Adrenal gland (tissue), 5 donors: Measurements from ENCODE around the gene CHKA.

Experiments used
- CTCF ChIP-seq, 6 experiments: fragments of 450-650 bp in 4 of 6; fragments of 200-600 bp in 2 of 6; sonication (generic) in 1 of 6; IDR thresholded peaks; 1 replicate in 5 of 6; 2 replicates in 1 of 6; pipeline versions ENCODE4 v1.5.1 to v1.8.0; 2016 to 2021; ENCODE audit warnings: antibody characterized with exemption in 6 of 6, mild to moderate bottlenecking in 2 of 6, moderate library complexity in 1 of 6
- POLR2A ChIP-seq, 2 donors: fragments of 450-650 bp; IDR thresholded peaks; one replicate each; pipeline ENCODE4 v1.6.1; 2017; ENCODE audit warnings: antibody characterized with exemption in 2 of 2, mild to moderate bottlenecking in 2 of 2, moderate library complexity in 1 of 2
- donor health status: DM: no; HTN: no; CAD: no.

- no peak for TF ChIP-seq POLR2A (IDR thresholded peaks at IDR 0.05)
- TF ChIP-seq CTCF (IDR thresholded peaks at IDR 0.05), result no peak
Observed at GRCh38 chr11:68140496-68141245, 19.5 kb upstream of the CHKA start.
